ENCODE data around the gene C17orf58. TPM values are rescaled to one million over a fixed set of nuclear protein-coding genes. Genes with fewer than 3 reads are reported as not detected.
A peak's percentile ranks its signal among the peaks of the same experiment; 100 is the strongest.
"Not testable (repeated sequence)": the region's sequence is repeated elsewhere in the genome, so short reads cannot be mapped to it uniquely, and the experiment has no call there.

Gene C17orf58
- total RNA-seq = 10 to 100 TPM; 16.2 to 24.8 TPM

- H3K4me3 Mint-ChIP-seq = peak within 1 kb of the TSS; percentile 89 to 97
- peaks cover 35% of the 10 kb centered on the region for H3K4me1 Mint-ChIP-seq (ENCODE audit: low read depth)
- not testable (repeated sequence) for H3K9me3 Mint-ChIP-seq
- DNase-seq (peak; percentile 31 to 35), ATAC-seq (replicated peaks in 1 of 2) (peak; percentile 10 to 33)
- peaks cover 8 to 13% of the 10 kb centered on the region in 2 donors for H3K36me3 Mint-ChIP-seq (ENCODE audit: insufficient read depth in 2 of 2)
- peak within 1 kb of the TSS; percentile 83 for H3K27ac Mint-ChIP-seq
- H3K27me3 Mint-ChIP-seq (ENCODE audit: low read depth) = peaks cover 24% of the 10 kb centered on the region
These were observed at the start of gene C17orf58 for GRCh38 chr17:67996301-67997171. TSS of gene C17orf58 (minus strand) at chr17:67996469. CDS start at chr17:67996198, 271 bp downstream.

- Mint-ChIP-seq H3K4me1 (ENCODE audit: low read depth) (peaks cover 20% of the 10 kb centered on the region), H3K27ac (peak overlapping the region; percentile 77), H3K4me3 (peak overlapping the region; percentile 92 to 94), H3K27me3 (ENCODE audit: low read depth) (no peaks in the 10 kb centered on the region), H3K9me3 (no peaks in the 10 kb centered on the region), H3K36me3 (ENCODE audit: insufficient read depth in 2 of 2) (peaks cover 11 to 42% of the 10 kb centered on the region in 2 donors)
- DNase-seq (no peak), ATAC-seq (replicated peaks in 1 of 2) (no peak)
These were observed 40.3 kb upstream of the C17orf58 start for GRCh38 chr17:68036304-68037147.

GRCh38 chr17:68035523-68036303, 39.4 kb upstream of the C17orf58 start, which contains the start of gene KPNA2:
TSS of gene KPNA2 (plus strand) at chr17:68035735. CDS start at chr17:68037133, 1,398 bp downstream.
- peak within 1 kb of the TSS; percentile 77 for H3K27ac Mint-ChIP-seq
- H3K4me3 Mint-ChIP-seq = peak within 1 kb of the TSS; percentile 92 to 94
- peaks cover 11 to 34% of the 10 kb centered on the region in 2 donors for H3K36me3 Mint-ChIP-seq (ENCODE audit: insufficient read depth in 2 of 2)
- H3K27me3 Mint-ChIP-seq (ENCODE audit: low read depth) = no peaks in the 10 kb centered on the region
- peaks cover 20% of the 10 kb centered on the region for H3K4me1 Mint-ChIP-seq (ENCODE audit: low read depth)
- peak; percentile 93 to 94 for DNase-seq
- H3K9me3 Mint-ChIP-seq = no peaks in the 10 kb centered on the region
- peak; percentile 92 to 93 for ATAC-seq (replicated peaks in 1 of 2)

GRCh38 chr17:68035131-68035522, 38.9 kb upstream of the C17orf58 start:
- DNase-seq (peak; percentile 91 to 94), ATAC-seq (replicated peaks in 1 of 2) (peak; percentile 86 to 87)
- peak overlapping the region; percentile 92 to 94 for H3K4me3 Mint-ChIP-seq

GRCh38 chr17:68034452-68034776, 38.1 kb upstream of the C17orf58 start:
- DNase-seq (no peak), ATAC-seq (replicated peaks in 1 of 2) (no peak)
- Mint-ChIP-seq H3K27ac (no peak overlapping the region), H3K4me1 (ENCODE audit: low read depth) (peaks cover 20% of the 10 kb centered on the region), H3K4me3 (peak overlapping the region; percentile 9 to 73), H3K9me3 (no peaks in the 10 kb centered on the region), H3K27me3 (ENCODE audit: low read depth) (no peaks in the 10 kb centered on the region), H3K36me3 (ENCODE audit: insufficient read depth in 2 of 2) (peaks cover 11 to 26% of the 10 kb centered on the region in 2 donors)

More at GRCh38 chr17:68035131-68035522, 38.9 kb upstream of the C17orf58 start:
- Mint-ChIP-seq H3K4me1 (ENCODE audit: low read depth) (peaks cover 20% of the 10 kb centered on the region), H3K9me3 (no peaks in the 10 kb centered on the region), H3K36me3 (ENCODE audit: insufficient read depth in 2 of 2) (peaks cover 11 to 29% of the 10 kb centered on the region in 2 donors), H3K27me3 (ENCODE audit: low read depth) (no peaks in the 10 kb centered on the region), H3K27ac (peak overlapping the region; percentile 77)

- ATAC-seq (replicated peaks in 1 of 2) (no peak), DNase-seq (no peak)
- Mint-ChIP-seq H3K27ac (no peak overlapping the region), H3K4me1 (ENCODE audit: low read depth) (peaks cover 19% of the 10 kb centered on the region), H3K36me3 (ENCODE audit: insufficient read depth in 2 of 2) (peaks cover 11 to 23% of the 10 kb centered on the region in 2 donors), H3K4me3 (no peak overlapping the region), H3K9me3 (no peaks in the 10 kb centered on the region), H3K27me3 (ENCODE audit: low read depth) (no peaks in the 10 kb centered on the region)
These were observed 37.6 kb upstream of the C17orf58 start for GRCh38 chr17:68033636-68034451.

GRCh38 chr17:68029512-68030215, 33.4 kb upstream of the C17orf58 start:
- Mint-ChIP-seq H3K4me1 (ENCODE audit: low read depth) (no peaks in the 10 kb centered on the region), H3K9me3 (no peaks in the 10 kb centered on the region), H3K27ac (no peak overlapping the region), H3K27me3 (ENCODE audit: low read depth) (no peaks in the 10 kb centered on the region), H3K4me3 (no peak overlapping the region), H3K36me3 (ENCODE audit: insufficient read depth in 2 of 2) (no peaks in the 10 kb centered on the region)
- ATAC-seq (replicated peaks in 1 of 2) = no peak
- DNase-seq = no peak

GRCh38 chr17:68022547-68022946, 26.3 kb upstream of the C17orf58 start:
- not testable (repeated sequence) for H3K27me3 Mint-ChIP-seq (ENCODE audit: low read depth); H3K4me3 Mint-ChIP-seq; DNase-seq; ATAC-seq (replicated peaks in 1 of 2); H3K36me3 Mint-ChIP-seq (ENCODE audit: insufficient read depth in 2 of 2); H3K27ac Mint-ChIP-seq; H3K9me3 Mint-ChIP-seq
- H3K4me1 Mint-ChIP-seq (ENCODE audit: low read depth) = peaks cover 17% of the 10 kb centered on the region

- Mint-ChIP-seq H3K27me3 (ENCODE audit: low read depth) (no peaks in the 10 kb centered on the region), H3K4me3 (no peak overlapping the region), H3K9me3 (no peaks in the 10 kb centered on the region), H3K36me3 (ENCODE audit: insufficient read depth in 2 of 2) (peaks cover 0 to 4% of the 10 kb centered on the region in 2 donors), H3K4me1 (ENCODE audit: low read depth) (peaks cover 17% of the 10 kb centered on the region), H3K27ac (no peak overlapping the region)
- ATAC-seq (replicated peaks in 1 of 2) (no peak), DNase-seq (no peak)
These were observed 25.7 kb upstream of the C17orf58 start for GRCh38 chr17:68021963-68022362.

- DNase-seq; H3K36me3 Mint-ChIP-seq (ENCODE audit: insufficient read depth in 2 of 2); H3K27me3 Mint-ChIP-seq (ENCODE audit: low read depth); ATAC-seq (replicated peaks in 1 of 2); H3K9me3 Mint-ChIP-seq: not testable (repeated sequence)
- Mint-ChIP-seq H3K4me1 (ENCODE audit: low read depth) (peaks cover 17% of the 10 kb centered on the region), H3K27ac (peak overlapping the region; percentile 99), H3K4me3 (peak overlapping the region; percentile 88 to 95)
These were observed 24.5 kb upstream of the C17orf58 start for GRCh38 chr17:68020791-68021190.

- Mint-ChIP-seq H3K9me3 (no peaks in the 10 kb centered on the region), H3K4me3 (peak overlapping the region; percentile 88 to 95), H3K4me1 (ENCODE audit: low read depth) (peaks cover 17% of the 10 kb centered on the region), H3K36me3 (ENCODE audit: insufficient read depth in 2 of 2) (peaks cover 0 to 4% of the 10 kb centered on the region in 2 donors), H3K27ac (peak overlapping the region; percentile 99), H3K27me3 (ENCODE audit: low read depth) (no peaks in the 10 kb centered on the region)
- DNase-seq = no peak
- no peak for ATAC-seq (replicated peaks in 1 of 2)
These were observed 24.1 kb upstream of the C17orf58 start for GRCh38 chr17:68020409-68020756.
